Sigmoid colon (tissue), 7 donors: ENCODE measurements around the gene CNPY1. TPM values are rescaled to one million over a fixed set of nuclear protein-coding genes. Genes with fewer than 3 reads are reported as not detected.

ENCODE experiments used
- DNase-seq: peaks from one replicate; pipeline ENCODE4 v3.0.0-alpha.2; 2019
- H3K27ac ChIP-seq, 4 donors: fragments of 200-600 bp; sonication (generic); one replicate each; pipeline ENCODE4 v1.5.1; 2016 to 2019; ENCODE audit warnings: mild to moderate bottlenecking in 1 of 4
- H3K27me3 ChIP-seq, 3 donors: fragments of 200-600 bp; sonication (generic); one replicate each; pipeline ENCODE4 v1.5.1; 2019; ENCODE audit warnings: mild to moderate bottlenecking in 1 of 3
- H3K36me3 ChIP-seq, 4 donors: fragments of 200-600 bp; sonication (generic); one replicate each; pipeline ENCODE4 v1.5.1; 2016 to 2019
- H3K4me1 ChIP-seq, 4 donors: fragments of 200-600 bp; sonication (generic); one replicate each; pipeline ENCODE4 v1.5.1; 2017 to 2019
- H3K4me3 ChIP-seq, 4 donors: fragments of 200-600 bp; sonication (generic); one replicate each; pipeline ENCODE4 v1.5.1; 2017 to 2019; ENCODE audit warnings: mild to moderate bottlenecking in 2 of 4, moderate library complexity in 1 of 4
- H3K9me3 ChIP-seq, 4 donors: fragments of 200-600 bp in 3 of 4; sonication (generic) in 3 of 4; one replicate each; pipeline versions ENCODE4 v1.5.1 to v1.6.1; 2013 to 2019
- EP300 ChIP-seq, 4 donors: sonication (generic); formaldehyde crosslinking; IDR thresholded peaks; one replicate each; pipeline ENCODE4 v1.6.1; 2017; ENCODE audit warnings: antibody characterized with exemption in 4 of 4
- POLR2A ChIP-seq, 2 donors: fragments of 450-650 bp; IDR thresholded peaks; one replicate each; pipeline ENCODE4 v1.6.1; 2016; ENCODE audit warnings: antibody characterized with exemption in 2 of 2, mild to moderate bottlenecking in 2 of 2, moderate library complexity in 2 of 2
- POLR2AphosphoS5 ChIP-seq, 4 donors: sonication (generic); formaldehyde crosslinking; IDR thresholded peaks; one replicate each; pipeline ENCODE4 v1.6.1; 2017; ENCODE audit warnings: antibody characterized with exemption in 4 of 4
- WGBS, 2 donors: extraction: QIAGEN DNeasy Blood & Tissue Kit; methylation state at CpG; one replicate each; pipeline ENCODE4 v1.1.7; 2013; 5-methylcytosine and 5-hydroxymethylcytosine counted together
- intact Hi-C: fragments of 100-400 bp; cut with DNase I; formaldehyde crosslinking; loops from one replicate; pipeline ENCODE4 v1.15.1; 2023
- polyA plus RNA-seq, 3 donors: library from polyadenylated mRNA; stranded (reverse); fragments of 200-250 nt; gene quantifications; one replicate each; pipeline ENCODE4 v1.2.3, GENCODE V29; 2013
- total RNA-seq, 4 donors: library from RNA; depleted of rRNA; stranded (reverse); fragments of >200 nt; gene quantifications; one replicate each; pipeline ENCODE4 v1.1.0, GENCODE V29; 2016
- TF ChIP-seq, protein P1 (sequence below), 4 experiments: fragments of 450-650 bp in 3 of 4; fragments of 200-600 bp in 1 of 4; IDR thresholded peaks; one replicate each; pipeline ENCODE4 v1.5.1; 2016 to 2019; ENCODE audit warnings: antibody characterized with exemption in 4 of 4, mild to moderate bottlenecking in 3 of 4, moderate library complexity in 2 of 4
- donor health status: healthy with polysubstance abuse.
- donor health status: Bipolar disorder and iron deficiency.
- donor health status: healthy.

The CNPY1 gene
- total and polyA plus RNA-seq, 7 donors = not detected

DNA sequence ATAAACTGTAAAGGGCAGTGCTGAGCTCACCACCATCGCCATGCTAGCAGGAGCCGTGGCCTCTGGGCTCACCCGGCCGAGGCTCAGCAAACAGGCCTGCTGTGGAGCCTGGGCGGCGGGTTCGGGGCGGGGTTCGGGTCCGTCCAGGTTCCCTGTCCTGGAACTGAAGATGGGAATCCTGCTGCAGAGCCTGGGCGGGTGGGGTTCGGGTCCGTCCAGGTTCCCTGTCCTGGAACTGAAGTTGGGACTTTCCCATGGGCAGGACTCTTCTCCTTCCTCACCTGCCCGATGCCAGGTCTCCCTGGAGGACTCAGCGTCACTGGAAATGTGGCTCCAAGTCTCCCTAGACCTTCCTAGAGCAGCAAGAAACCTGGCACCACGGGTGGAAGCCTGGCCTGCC is 51.8 kb downstream of the CNPY1 start:
- H3K27me3 ChIP-seq = peaks cover 5 to 51% (median 12%) of the 10 kb centered on the region in 3 donors
- intact Hi-C loops = loop anchor here (10.0 kb wide), 1 partner anchor 120 kb away; no protein-coding TSS in a partner anchor
- no peak for DNase-seq
- H3K36me3 ChIP-seq = no peaks in the 10 kb centered on the region
- no peak overlapping the region for H3K4me3 ChIP-seq
- no peaks in the 10 kb centered on the region for H3K9me3 ChIP-seq
- 77 to 87% methylated on average over 16 of the region's 16 CpGs for WGBS, 2 donors
- no peak overlapping the region for H3K27ac ChIP-seq
- TF ChIP-seq, protein P1, sequence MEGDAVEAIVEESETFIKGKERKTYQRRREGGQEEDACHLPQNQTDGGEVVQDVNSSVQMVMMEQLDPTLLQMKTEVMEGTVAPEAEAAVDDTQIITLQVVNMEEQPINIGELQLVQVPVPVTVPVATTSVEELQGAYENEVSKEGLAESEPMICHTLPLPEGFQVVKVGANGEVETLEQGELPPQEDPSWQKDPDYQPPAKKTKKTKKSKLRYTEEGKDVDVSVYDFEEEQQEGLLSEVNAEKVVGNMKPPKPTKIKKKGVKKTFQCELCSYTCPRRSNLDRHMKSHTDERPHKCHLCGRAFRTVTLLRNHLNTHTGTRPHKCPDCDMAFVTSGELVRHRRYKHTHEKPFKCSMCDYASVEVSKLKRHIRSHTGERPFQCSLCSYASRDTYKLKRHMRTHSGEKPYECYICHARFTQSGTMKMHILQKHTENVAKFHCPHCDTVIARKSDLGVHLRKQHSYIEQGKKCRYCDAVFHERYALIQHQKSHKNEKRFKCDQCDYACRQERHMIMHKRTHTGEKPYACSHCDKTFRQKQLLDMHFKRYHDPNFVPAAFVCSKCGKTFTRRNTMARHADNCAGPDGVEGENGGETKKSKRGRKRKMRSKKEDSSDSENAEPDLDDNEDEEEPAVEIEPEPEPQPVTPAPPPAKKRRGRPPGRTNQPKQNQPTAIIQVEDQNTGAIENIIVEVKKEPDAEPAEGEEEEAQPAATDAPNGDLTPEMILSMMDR (IDR thresholded peaks at IDR 0.05) = no peak
- TF ChIP-seq EP300 (IDR thresholded peaks at IDR 0.05) (no peak), POLR2AphosphoS5 (IDR thresholded peaks at IDR 0.05) (no peak), POLR2A (IDR thresholded peaks at IDR 0.05) (no peak)
- H3K4me1 ChIP-seq = peaks cover 0 to 15% (median 9%) of the 10 kb centered on the region in 4 donors

DNA sequence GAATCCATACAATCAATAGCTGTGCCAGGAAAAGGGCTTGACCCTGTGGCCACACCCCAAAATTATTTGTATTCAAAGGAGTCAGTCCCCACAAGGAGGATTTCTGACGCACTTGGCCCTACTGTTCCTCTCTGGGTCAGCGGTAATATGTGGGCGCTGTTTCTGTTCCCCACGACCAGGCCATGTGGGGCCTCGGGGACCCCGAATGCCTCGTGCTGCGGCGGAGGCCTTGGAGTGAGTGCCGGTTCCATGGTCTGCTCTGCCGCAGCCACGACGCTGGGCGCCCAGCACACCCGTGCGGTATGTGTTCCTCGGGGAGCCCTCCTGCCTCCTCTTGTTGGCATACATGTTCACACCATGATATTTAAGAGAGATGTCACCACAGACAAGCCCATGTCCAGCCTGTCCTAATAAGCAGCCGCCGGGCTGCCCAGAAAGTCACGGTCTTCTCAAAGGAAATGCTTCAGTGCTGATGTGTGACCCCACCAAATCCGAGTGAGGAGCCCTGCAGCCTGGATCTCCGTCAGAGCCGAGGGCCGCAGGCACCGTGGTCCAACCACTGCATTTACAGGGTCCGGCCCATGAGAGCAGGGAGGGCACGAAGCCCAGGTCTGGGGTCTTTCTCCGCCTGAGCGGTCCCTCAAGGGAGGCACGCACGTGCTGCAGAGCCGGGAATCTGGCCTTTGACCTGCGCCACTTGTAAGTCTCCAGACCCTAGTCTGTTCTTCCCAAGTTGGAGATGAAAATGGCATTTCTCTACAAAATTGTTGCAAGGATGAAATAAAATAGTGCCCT is 52.4 kb downstream of the CNPY1 start:
- intact Hi-C loops = loop anchor here (10.0 kb wide), 1 partner anchor 119 kb away; no protein-coding TSS in a partner anchor
- WGBS, 2 donors = 84 to 86% methylated on average over 33 of the region's 33 CpGs
- no peaks in the 10 kb centered on the region for H3K9me3 ChIP-seq
- no peak overlapping the region for H3K4me3 ChIP-seq
- no peak for DNase-seq
- TF ChIP-seq, protein P1 (IDR thresholded peaks at IDR 0.05) = no peak
- no peak for TF ChIP-seq POLR2A (IDR thresholded peaks at IDR 0.05)
- TF ChIP-seq POLR2AphosphoS5 (IDR thresholded peaks at IDR 0.05) = no peak
- TF ChIP-seq EP300 (IDR thresholded peaks at IDR 0.05) = no peak
- peaks cover 0 to 15% (median 9%) of the 10 kb centered on the region in 4 donors for H3K4me1 ChIP-seq
- H3K27me3 ChIP-seq = peaks cover 5 to 51% (median 16%) of the 10 kb centered on the region in 3 donors
- H3K27ac ChIP-seq = no peak overlapping the region
- H3K36me3 ChIP-seq = no peaks in the 10 kb centered on the region

DNA sequence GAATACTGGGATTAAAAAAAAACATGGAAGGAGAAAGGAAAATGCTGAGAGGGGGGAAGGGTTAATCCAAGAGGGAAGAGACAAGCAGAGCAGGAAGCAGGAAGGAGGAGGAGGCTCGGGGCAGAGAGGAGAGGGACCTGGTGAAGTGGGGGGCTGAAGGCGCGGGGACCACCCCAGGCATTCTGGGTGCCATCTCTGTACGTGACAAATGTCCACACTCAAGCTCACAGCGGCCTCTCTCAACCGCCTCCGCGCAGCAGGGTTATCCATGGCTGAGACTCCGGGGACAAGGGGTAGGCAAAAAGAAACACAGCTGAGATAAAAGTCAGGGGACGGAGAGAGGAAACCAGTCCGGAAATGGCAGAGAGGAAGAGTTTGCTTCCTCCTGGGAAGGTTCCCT is 54.5 kb downstream of the CNPY1 start:
- Histone ChIP-seq H3K4me1 (peaks cover 0 to 15% (median 9%) of the 10 kb centered on the region in 4 donors), H3K4me3 (no peak overlapping the region), H3K36me3 (no peaks in the 10 kb centered on the region), H3K9me3 (no peaks in the 10 kb centered on the region), H3K27me3 (peaks cover 5 to 55% (median 7%) of the 10 kb centered on the region in 3 donors), H3K27ac (no peak overlapping the region)
- intact Hi-C loops = loop anchor here (10.0 kb wide), 1 partner anchor 117 kb away; no protein-coding TSS in a partner anchor
- TF ChIP-seq, protein P1 (IDR thresholded peaks at IDR 0.05) = no peak
- TF ChIP-seq POLR2AphosphoS5 (IDR thresholded peaks at IDR 0.05) = no peak
- no peak for TF ChIP-seq EP300 (IDR thresholded peaks at IDR 0.05)
- TF ChIP-seq POLR2A (IDR thresholded peaks at IDR 0.05) = no peak
- no peak for DNase-seq
- WGBS, 2 donors = 68 to 72% methylated on average over 11 of the region's 11 CpGs

DNA sequence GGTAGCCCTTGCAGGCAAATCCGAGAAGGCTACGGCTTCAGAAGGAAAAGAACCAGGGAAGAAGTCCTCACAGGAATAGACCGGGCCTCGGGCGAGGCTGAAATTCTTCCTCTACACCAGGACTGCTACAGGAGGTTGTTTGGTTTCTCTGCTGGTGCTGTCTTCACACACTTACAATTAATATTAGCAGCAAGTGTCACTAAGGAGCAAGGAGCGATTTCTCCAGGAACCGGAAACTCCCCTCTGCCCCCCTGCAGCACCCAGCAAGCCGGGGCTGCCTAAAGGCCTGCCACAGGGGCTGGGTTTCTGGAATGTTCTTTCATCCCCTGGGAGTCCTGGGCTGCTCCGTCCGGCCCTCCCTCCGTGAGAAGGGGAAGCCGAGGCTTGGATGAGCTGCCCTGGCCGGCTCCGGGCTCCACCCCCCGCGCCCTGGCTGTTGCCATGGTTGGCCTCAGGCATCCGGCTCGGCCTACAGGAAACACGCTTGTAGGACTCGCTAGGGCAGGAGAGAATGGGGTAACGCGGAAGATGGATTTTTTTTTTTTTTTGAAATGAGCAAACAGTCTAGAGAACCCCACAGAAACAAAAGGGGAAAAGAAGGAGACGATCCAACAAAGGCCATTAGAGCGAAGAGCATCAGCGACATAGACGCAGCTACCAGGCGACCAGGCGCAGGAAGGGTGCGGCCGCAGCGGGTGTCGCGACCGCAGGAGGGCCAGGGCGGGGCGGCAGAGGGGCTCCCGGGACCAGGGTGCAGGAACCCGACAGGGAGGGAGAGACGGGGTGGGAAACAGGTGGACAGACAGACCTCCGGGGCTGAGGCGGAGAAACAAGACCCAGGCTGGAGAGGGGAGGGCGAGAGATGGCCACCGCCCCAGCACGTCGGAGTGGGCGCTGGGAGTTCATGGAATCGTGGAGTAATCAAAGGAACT is 55.4 kb downstream of the CNPY1 start:
- DNase-seq = no peak
- peaks cover 0 to 15% (median 9%) of the 10 kb centered on the region in 4 donors for H3K4me1 ChIP-seq
- WGBS, 2 donors = 19 to 30% methylated on average over 47 of the region's 47 CpGs
- peak overlapping the region in 3 of 4 donors; percentile 47 to 65 (median 61) for H3K27ac ChIP-seq
- H3K4me3 ChIP-seq = peak overlapping the region; percentile 16 to 54 (median 46)
- no peaks in the 10 kb centered on the region for H3K9me3 ChIP-seq
- intact Hi-C loops = loop anchor here (10.0 kb wide), 1 partner anchor 116 kb away; no protein-coding TSS in a partner anchor
- TF ChIP-seq POLR2AphosphoS5 (IDR thresholded peaks at IDR 0.05) = no peak
- H3K27me3 ChIP-seq = peaks cover 5 to 55% (median 7%) of the 10 kb centered on the region in 3 donors
- no peaks in the 10 kb centered on the region for H3K36me3 ChIP-seq
